Endothelial cell of umbilical vein (primary cell): Measurements from ENCODE around the gene IGFBP4. TPM values are rescaled to one million over a fixed set of nuclear protein-coding genes. Genes with fewer than 3 reads are reported as not detected.

Source experiments
- BruUV-seq: library from RNA; stranded (reverse); fragments of 400-500 nt; replicated peaks from 2 replicates; lab custom pipeline; 2021; lab: Mats Ljungman, UMichigan
- CTCF ChIA-PET: fragments of 300-600, 350-600 bp; sonication (Branson Sonifier 250); formaldehyde crosslinking; loops from one replicate; lab custom pipeline; 2021; ENCODE audit warnings: antibody characterized with exemption, inconsistent platforms; lab: Charles Lee
- POLR2A ChIA-PET: fragments of 300-600, 350-600 bp; sonication (Branson Sonifier 250); formaldehyde crosslinking; loops from one replicate; lab custom pipeline; 2021; ENCODE audit warnings: antibody characterized with exemption, inconsistent platforms; lab: Charles Lee
- DNase-seq: peaks from one replicate; pipeline ENCODE4 v3.0.0-alpha.2; 2011; ENCODE audit warnings: low read depth, low spot score
- FAIRE-seq: peaks from 2 replicates; lab custom pipeline; 2011; peaks lifted over from hg19 to GRCh38; lab: Jason Lieb, UNC
- H2AFZ ChIP-seq: 2 replicates; pipeline ENCODE4 v1.6.0; 2012; ENCODE audit warnings: low read depth, low read length, control low read depth, inconsistent platforms
- H3K27ac ChIP-seq: 2 replicates; pipeline ENCODE4 v1.5.1; 2011; ENCODE audit warnings: low read depth, mild to moderate bottlenecking, control low read depth, low read length, moderate library complexity; ENCODE audit not compliant: insufficient read depth
- H3K27me3 ChIP-seq, 2 experiments: 2 replicates each; pipeline versions ENCODE4 v1.6.0 to v1.6.1; 2011; ENCODE audit warnings: low read length in 2 of 2, mixed read lengths in 1 of 2; ENCODE audit not compliant: control insufficient read depth in 2 of 2, insufficient read depth in 2 of 2
- H3K36me3 ChIP-seq, 2 experiments: 2 replicates in 1 of 2; 3 replicates in 1 of 2; pipeline ENCODE4 v1.5.1; 2011; ENCODE audit warnings: low read length in 2 of 2, mild to moderate bottlenecking in 1 of 2, moderate library complexity in 1 of 2; ENCODE audit not compliant: control insufficient read depth in 2 of 2, insufficient read depth in 2 of 2; ENCODE audit errors: extremely low read depth in 1 of 2
- H3K4me1 ChIP-seq: 3 replicates; pipeline ENCODE4 v1.5.1; 2011; ENCODE audit warnings: mild to moderate bottlenecking, low read length; ENCODE audit not compliant: control insufficient read depth, insufficient read depth; ENCODE audit errors: extremely low read depth
- H3K4me2 ChIP-seq: 2 replicates; pipeline ENCODE4 v1.6.1; 2011; ENCODE audit warnings: low read length, control low read depth, mixed read lengths; ENCODE audit not compliant: insufficient read depth
- H3K4me3 ChIP-seq, 3 experiments: fragments of 200-600 bp in 1 of 3; sonication (generic), shearing (Covaris generic) in 1 of 3; replicated peaks in 1 of 3; 2 replicates each; pipeline ENCODE4 v1.5.1; 2011 to 2016; ENCODE audit warnings: control low read depth in 3 of 3, low read length in 3 of 3, mild to moderate bottlenecking in 2 of 3, inconsistent platforms in 1 of 3, low read depth in 1 of 3, moderate library complexity in 1 of 3; ENCODE audit not compliant: insufficient read depth in 1 of 3
- H3K79me2 ChIP-seq: 2 replicates; pipeline ENCODE4 v1.6.0; 2012; ENCODE audit warnings: low read length, inconsistent platforms; ENCODE audit not compliant: control insufficient read depth, insufficient read depth
- H3K9ac ChIP-seq: replicated peaks from 2 replicates; pipeline ENCODE3; 2011; ENCODE audit warnings: low read length, control low read depth; ENCODE audit not compliant: insufficient read depth; ENCODE audit errors: extremely low read depth
- H3K9me1 ChIP-seq: replicated peaks from 3 replicates; pipeline ENCODE4 v1.6.0; 2011; ENCODE audit warnings: mild to moderate bottlenecking, low read length; ENCODE audit not compliant: control insufficient read depth, insufficient read depth; ENCODE audit errors: extremely low read depth
- H3K9me3 ChIP-seq: replicated peaks from 2 replicates; pipeline ENCODE4 v1.5.1; 2012; ENCODE audit warnings: low read length, inconsistent platforms; ENCODE audit not compliant: control insufficient read depth, insufficient read depth
- H4K20me1 ChIP-seq: replicated peaks from 2 replicates; pipeline ENCODE3; 2011; ENCODE audit warnings: mild to moderate bottlenecking, low read length; ENCODE audit not compliant: control insufficient read depth, insufficient read depth; ENCODE audit errors: extremely low read depth
- EZH2 ChIP-seq: IDR thresholded peaks from 2 replicates; pipeline ENCODE4 v1.6.1; 2012; ENCODE audit warnings: borderline replicate concordance, low read depth, mild to moderate bottlenecking, moderate library complexity, low read length, inconsistent platforms; ENCODE audit not compliant: severe bottlenecking
- FOS ChIP-seq: IDR thresholded peaks from 2 replicates; pipeline ENCODE4 v1.6.1; 2011; ENCODE audit warnings: mild to moderate bottlenecking, low read length, moderate library complexity, borderline replicate concordance; ENCODE audit not compliant: insufficient read depth
- GATA2 ChIP-seq: IDR thresholded peaks from 2 replicates; pipeline ENCODE4 v1.7.0; 2011; ENCODE audit warnings: low read depth, mild to moderate bottlenecking, moderate library complexity, mixed read lengths, low read length; ENCODE audit not compliant: insufficient read length, insufficient read depth
- JUN ChIP-seq: IDR thresholded peaks from 2 replicates; pipeline ENCODE4 v1.6.1; 2011; ENCODE audit warnings: borderline replicate concordance, low read depth; ENCODE audit not compliant: insufficient read length, insufficient read depth
- MAX ChIP-seq: IDR thresholded peaks from 2 replicates; pipeline ENCODE4 v1.6.1; 2011; ENCODE audit not compliant: insufficient read depth, insufficient read length
- MYC ChIP-seq: IDR thresholded peaks from one replicate; pipeline ENCODE4 v1.6.1; 2011; ENCODE audit warnings: mild to moderate bottlenecking, low read depth, low read length
- POLR2A ChIP-seq: IDR thresholded peaks from 2 replicates; pipeline ENCODE4 v1.6.1; 2012; ENCODE audit warnings: low read depth, mild to moderate bottlenecking, control low read depth, low read length
- POLR2AphosphoS5 ChIP-seq: IDR thresholded peaks from 2 replicates; pipeline ENCODE4 v1.6.1; 2012; ENCODE audit warnings: low read depth, mild to moderate bottlenecking, control low read depth, low read length, moderate library complexity; ENCODE audit not compliant: insufficient read depth
- dilution Hi-C: fragments of 300-500 bp; cut with MboI; formaldehyde crosslinking; loops from one replicate; pipeline ENCODE4 v1.15.0; 2019; ENCODE audit warnings: low sequenced_read_pairs; ENCODE audit not compliant: extremely low pct_ligation_motif_present
- intact Hi-C: fragments of 100-400 bp; cut with micrococcal nuclease; formaldehyde crosslinking; loops from one replicate; pipeline ENCODE4 v1.10.0; 2022
- polyA plus RNA-seq, 4 experiments: library from polyadenylated mRNA; depleted of rRNA in 3 of 4; stranded (reverse) in 3 of 4; unstranded in 1 of 4; fragments of >200 nt; gene quantifications; 2 replicates each; pipeline versions ENCODE4 v1.2.1 to v1.2.3, GENCODE V29; 2011 to 2012; ENCODE audit warnings: missing spikeins in 1 of 4
- total RNA-seq: library from RNA; stranded (reverse); gene quantifications from 2 replicates; pipeline ENCODE4 v1.2.3, GENCODE V29; 2021
- TF ChIP-seq, protein P1 (sequence below), 2 donors: IDR thresholded peaks; 1 replicate in 1 of 2; 2 replicates in 1 of 2; pipeline ENCODE4 v1.5.1; 2011; ENCODE audit warnings: low read length in 2 of 2, mild to moderate bottlenecking in 2 of 2, moderate library complexity in 2 of 2, control low read depth in 1 of 2, inconsistent platforms in 1 of 2, low read depth in 1 of 2; ENCODE audit not compliant: insufficient read depth in 1 of 2; ENCODE audit errors: extremely low read depth in 1 of 2

The IGFBP4 gene
- total and polyA plus RNA-seq, 2 donors (not counting 3 experiments of a cell fraction or from before 2014, with no cell fraction given) = 377 to 618 TPM

- no peak for FAIRE-seq
Measured at GRCh38 chr17:40463122-40463550, 19.9 kb downstream of the IGFBP4 start.

More at GRCh38 chr17:40463122-40463550, 19.9 kb downstream of the IGFBP4 start:
- no peak overlapping the region for H3K4me3 ChIP-seq
- dilution Hi-C loops (no loop called here), intact Hi-C loops (no loop called here)
- no peaks in the 10 kb centered on the region for H3K4me1 ChIP-seq
- no peak overlapping the region for H3K4me2 ChIP-seq
- peaks cover 0 to 6% of the 10 kb centered on the region in 2 experiments for H3K27me3 ChIP-seq
- H3K27ac ChIP-seq = no peak overlapping the region
- H3K79me2 ChIP-seq = no peaks in the 10 kb centered on the region
- no peak overlapping the region for H2AFZ ChIP-seq
- ChIA-PET POLR2A (interaction anchor here (0.7 kb wide), 1 partner anchor 35 kb away, joined by 5 read pairs; no protein-coding TSS in a partner anchor), CTCF (interaction anchor here (0.8 to 5.9 kb wide), 3 partner anchors 12 to 14 kb away, joined by 3 to 43 read pairs (median 3); no protein-coding TSS in a partner anchor)
- no peak for DNase-seq
- no peaks in the 10 kb centered on the region for H3K9me3 ChIP-seq
- no peaks in the 10 kb centered on the region for H4K20me1 ChIP-seq
- BruUV-seq = no TSS peak
- H3K9me1 ChIP-seq = no peaks in the 10 kb centered on the region
- peaks cover 0 to 11% of the 10 kb centered on the region in 2 experiments for H3K36me3 ChIP-seq
- no peak overlapping the region for H3K9ac ChIP-seq
- TF ChIP-seq, protein P1, sequence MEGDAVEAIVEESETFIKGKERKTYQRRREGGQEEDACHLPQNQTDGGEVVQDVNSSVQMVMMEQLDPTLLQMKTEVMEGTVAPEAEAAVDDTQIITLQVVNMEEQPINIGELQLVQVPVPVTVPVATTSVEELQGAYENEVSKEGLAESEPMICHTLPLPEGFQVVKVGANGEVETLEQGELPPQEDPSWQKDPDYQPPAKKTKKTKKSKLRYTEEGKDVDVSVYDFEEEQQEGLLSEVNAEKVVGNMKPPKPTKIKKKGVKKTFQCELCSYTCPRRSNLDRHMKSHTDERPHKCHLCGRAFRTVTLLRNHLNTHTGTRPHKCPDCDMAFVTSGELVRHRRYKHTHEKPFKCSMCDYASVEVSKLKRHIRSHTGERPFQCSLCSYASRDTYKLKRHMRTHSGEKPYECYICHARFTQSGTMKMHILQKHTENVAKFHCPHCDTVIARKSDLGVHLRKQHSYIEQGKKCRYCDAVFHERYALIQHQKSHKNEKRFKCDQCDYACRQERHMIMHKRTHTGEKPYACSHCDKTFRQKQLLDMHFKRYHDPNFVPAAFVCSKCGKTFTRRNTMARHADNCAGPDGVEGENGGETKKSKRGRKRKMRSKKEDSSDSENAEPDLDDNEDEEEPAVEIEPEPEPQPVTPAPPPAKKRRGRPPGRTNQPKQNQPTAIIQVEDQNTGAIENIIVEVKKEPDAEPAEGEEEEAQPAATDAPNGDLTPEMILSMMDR (IDR thresholded peaks at IDR 0.05; ENCODE audit: extremely low read depth in 1 of 2, insufficient read depth in 1 of 2, low read depth in 1 of 2, low read length in 2 of 2) = no peak
- TF ChIP-seq FOS (no peak), EZH2 (no peak), JUN (no peak), GATA2 (no peak), POLR2AphosphoS5 (no peak), MYC (no peak), POLR2A (no peak), MAX (no peak)
